GM12874 (cell line): ENCODE measurements around the gene BTNL9.

Experiments used
- CTCF ChIP-seq: IDR thresholded peaks from 2 replicates; pipeline ENCODE4 v1.5.1; 2011; ENCODE audit warnings: low read depth, mild to moderate bottlenecking, control low read depth, low read length, moderate library complexity; ENCODE audit not compliant: insufficient read depth

Gene BTNL9

DNA sequence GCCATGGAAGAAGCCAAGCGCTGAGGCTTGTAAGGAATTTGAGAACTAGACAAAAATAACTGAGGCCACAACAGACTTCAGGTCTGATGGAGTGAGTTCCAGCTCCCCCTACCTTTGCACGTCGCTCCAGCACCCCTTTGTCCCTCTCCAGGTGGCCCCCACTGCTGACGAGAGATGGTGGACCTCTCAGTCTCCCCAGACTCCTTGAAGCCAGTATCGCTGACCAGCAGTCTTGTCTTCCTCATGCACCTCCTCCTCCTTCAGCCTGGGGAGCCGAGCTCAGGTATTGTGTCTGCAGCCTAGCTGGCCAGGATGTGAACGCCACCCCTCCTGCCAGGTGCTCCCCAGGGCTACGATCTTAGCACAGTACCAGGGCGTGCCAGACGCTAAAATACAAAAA is 5.2 kb downstream of the BTNL9 start:
- TF ChIP-seq CTCF, result no peak

DNA sequence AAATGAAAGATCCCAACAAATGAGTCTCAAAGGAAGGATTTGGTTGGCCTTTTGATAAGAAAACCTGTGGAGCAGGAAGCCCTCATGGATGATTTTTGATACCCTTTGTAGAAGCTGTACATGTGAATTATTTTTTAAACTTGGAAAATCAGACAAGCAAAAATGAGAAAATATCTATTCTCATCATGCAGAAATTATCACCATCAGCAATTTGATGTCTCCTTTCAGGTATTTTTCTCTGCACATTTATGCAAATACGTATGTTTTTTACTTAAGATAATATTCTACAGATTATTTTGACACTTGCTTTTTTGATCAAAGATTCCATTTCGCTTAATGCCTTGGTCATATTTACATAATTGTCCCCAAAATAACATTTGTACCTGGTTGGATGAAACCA is 7.2 kb downstream of the BTNL9 start:
- no peak for TF ChIP-seq CTCF

DNA sequence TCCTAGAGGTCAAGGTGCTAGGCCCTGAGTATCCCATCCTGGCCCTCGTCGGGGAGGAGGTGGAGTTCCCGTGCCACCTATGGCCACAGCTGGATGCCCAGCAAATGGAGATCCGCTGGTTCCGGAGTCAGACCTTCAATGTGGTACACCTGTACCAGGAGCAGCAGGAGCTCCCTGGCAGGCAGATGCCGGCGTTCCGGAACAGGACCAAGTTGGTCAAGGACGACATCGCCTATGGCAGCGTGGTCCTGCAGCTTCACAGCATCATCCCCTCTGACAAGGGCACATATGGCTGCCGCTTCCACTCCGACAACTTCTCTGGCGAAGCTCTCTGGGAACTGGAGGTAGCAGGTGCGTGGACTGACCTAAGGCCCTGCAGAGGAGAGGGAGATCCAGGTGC is 7.9 kb downstream of the BTNL9 start:
- TF ChIP-seq CTCF, result no peak

GRCh38 chr5:181050016-181050415 is 9.9 kb downstream of the BTNL9 start:
- TF ChIP-seq CTCF, result no peak

DNA sequence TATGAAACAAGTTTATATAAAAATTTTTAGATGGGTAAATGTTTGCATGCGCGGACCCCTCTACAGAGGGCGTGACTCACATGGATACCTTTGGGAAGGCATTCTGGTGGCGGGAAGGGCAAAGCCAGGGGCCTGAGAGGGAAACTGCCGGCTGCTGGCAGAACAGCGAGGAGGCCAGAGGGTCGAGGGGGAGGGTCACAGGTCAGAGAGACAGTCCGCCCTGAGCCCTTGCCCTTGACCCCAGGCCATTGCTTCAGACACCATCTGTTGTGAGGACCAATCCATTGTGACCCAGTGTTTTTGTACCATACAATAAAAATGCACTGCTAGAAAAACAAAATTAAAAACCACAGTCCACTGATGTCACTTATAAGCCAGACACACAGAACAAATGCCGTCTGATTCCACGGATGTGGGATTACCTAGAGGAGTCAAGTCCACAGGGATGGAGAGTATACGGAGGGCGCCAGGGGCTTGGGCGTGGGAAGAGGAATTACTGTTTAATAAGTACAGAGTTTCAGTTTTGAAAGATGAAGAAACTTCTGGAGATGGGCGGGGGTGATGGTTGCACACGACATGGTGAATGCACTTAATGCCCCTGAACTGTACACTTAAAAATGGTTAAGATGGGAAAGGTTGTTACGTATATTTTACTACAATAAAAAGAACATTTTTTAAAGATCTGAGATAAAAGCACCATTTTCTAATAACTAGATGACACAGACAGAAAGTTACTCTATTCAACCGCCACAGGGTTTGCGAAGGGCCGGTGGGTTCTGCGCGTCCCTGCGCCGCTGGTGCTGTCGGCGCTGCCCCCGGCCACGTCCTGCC is 12.0 kb downstream of the BTNL9 start:
- no peak for TF ChIP-seq CTCF

GRCh38 chr5:181052672-181053487 is 12.8 kb downstream of the BTNL9 start:
- no peak for TF ChIP-seq CTCF

DNA sequence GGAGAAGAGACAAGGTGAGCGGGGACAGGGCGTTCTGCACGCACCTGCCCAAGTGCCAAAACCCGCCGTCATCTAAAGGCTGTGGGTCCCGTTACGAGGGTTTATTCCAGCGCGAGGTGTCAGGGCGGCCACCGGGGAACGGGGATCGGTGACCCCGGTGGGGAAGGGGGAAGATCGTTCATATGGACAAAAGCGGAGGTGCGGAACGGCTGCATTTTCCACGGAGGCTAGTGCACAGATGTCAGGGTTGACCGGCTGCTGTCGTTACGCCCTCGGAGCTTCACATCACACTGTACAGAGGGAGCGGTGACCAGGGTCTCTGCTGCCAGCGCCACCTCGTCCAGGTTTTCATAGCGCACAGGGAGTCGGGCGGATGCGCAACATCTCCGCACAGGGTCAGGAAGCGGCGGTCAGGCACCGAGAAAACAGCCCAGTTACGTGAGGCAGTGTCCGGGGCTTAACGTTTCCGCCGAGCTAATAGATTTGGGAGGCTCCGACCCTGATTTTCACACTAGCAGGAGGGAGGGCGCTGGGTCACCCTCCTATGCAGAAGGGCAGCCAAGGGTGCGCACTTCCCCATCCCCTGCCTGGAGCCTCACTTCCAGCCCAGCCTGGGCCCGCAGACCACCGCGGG is 13.5 kb downstream of the BTNL9 start:
- no peak for TF ChIP-seq CTCF
